ENCODE results near the gene RPS6KA3. TPM values are rescaled to one million over a fixed set of nuclear protein-coding genes. Genes with fewer than 3 reads are reported as not detected.
A peak's percentile ranks its signal among the peaks of the same experiment; 100 is the strongest.

RPS6KA3 gene
- total RNA-seq, 4 donors from 2014 or later = 39.5 to 90.3 (median 55.1) TPM

- TF ChIP-seq CTCF (IDR thresholded peaks at IDR 0.05) = no peak
- DNase-seq (ENCODE audit: low spot score) (no peak), ATAC-seq (ENCODE audit: low FRiP score) (no peak)
Observed at GRCh38 chrX:20265726-20266681, 705 bp downstream of the RPS6KA3 start.

- peak; percentile 64 for ATAC-seq (ENCODE audit: low FRiP score)
- peak; percentile 54 for DNase-seq (ENCODE audit: low spot score)
- no peak for TF ChIP-seq CTCF (IDR thresholded peaks at IDR 0.05)
Observed at GRCh38 chrX:20265221-20265725, 1.4 kb downstream of the RPS6KA3 start.

GRCh38 chrX:20263474-20263873 is 3.2 kb downstream of the RPS6KA3 start:
- no peak for ATAC-seq (ENCODE audit: low FRiP score)
- no peak for TF ChIP-seq CTCF (IDR thresholded peaks at IDR 0.05)
- no peak for DNase-seq (ENCODE audit: low spot score)

GRCh38 chrX:20260885-20261284 is 5.8 kb downstream of the RPS6KA3 start:
- ATAC-seq (ENCODE audit: low FRiP score) = no peak
- TF ChIP-seq CTCF (IDR thresholded peaks at IDR 0.05) = no peak
- DNase-seq (ENCODE audit: low spot score) = no peak

GRCh38 chrX:20254712-20255299 is 11.9 kb downstream of the RPS6KA3 start:
- DNase-seq (ENCODE audit: low spot score) (no peak), ATAC-seq (ENCODE audit: low FRiP score) (no peak)
- TF ChIP-seq CTCF (IDR thresholded peaks at IDR 0.05) = no peak

- ATAC-seq (ENCODE audit: low FRiP score) (no peak), DNase-seq (ENCODE audit: low spot score) (no peak)
- no peak for TF ChIP-seq CTCF (IDR thresholded peaks at IDR 0.05)
Observed at GRCh38 chrX:20253232-20253543, 13.5 kb downstream of the RPS6KA3 start.

Measured in omental fat pad (tissue), 4 donors.